OCI-LY1 (cell line): ENCODE data around the gene USH2A.

ENCODE experiments used
- EZH2 ChIP-seq: fragments of 200-600 bp; sonication (generic), shearing (Covaris generic); IDR thresholded peaks from 2 replicates; pipeline ENCODE4 v1.8.0; 2017; ENCODE audit warnings: borderline replicate concordance, mixed run types, mild to moderate bottlenecking, antibody characterized with exemption, low read length, moderate library complexity, mixed read lengths
- TF ChIP-seq, protein P1 (sequence below): fragments of 200-600 bp; sonication (generic), shearing (Covaris generic); IDR thresholded peaks from 2 replicates; pipeline ENCODE4 v1.5.1; 2017; ENCODE audit warnings: mild to moderate bottlenecking, antibody characterized with exemption, low read length, moderate library complexity, mixed read lengths

DNA sequence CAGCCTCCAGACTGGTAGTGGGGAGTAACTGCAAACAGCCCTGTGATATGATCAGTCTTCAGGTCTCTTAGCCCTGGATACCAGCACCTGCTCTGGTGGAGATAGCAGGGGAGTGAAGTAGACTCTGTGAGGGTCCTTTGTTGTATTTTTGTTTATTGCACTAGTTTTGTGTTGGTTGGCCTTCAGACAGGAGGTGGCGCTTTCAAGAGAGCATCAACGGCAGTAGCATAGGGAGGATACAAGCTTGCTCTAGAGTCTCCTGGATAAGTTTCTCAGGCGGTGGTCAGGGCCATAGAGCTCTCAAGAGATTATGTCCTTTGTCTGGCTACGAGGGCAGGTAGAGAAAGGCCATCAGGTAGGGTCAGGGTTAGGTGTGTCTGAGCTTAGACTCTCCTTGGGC is 116.4 kb downstream of the USH2A start:
- TF ChIP-seq, protein P1, sequence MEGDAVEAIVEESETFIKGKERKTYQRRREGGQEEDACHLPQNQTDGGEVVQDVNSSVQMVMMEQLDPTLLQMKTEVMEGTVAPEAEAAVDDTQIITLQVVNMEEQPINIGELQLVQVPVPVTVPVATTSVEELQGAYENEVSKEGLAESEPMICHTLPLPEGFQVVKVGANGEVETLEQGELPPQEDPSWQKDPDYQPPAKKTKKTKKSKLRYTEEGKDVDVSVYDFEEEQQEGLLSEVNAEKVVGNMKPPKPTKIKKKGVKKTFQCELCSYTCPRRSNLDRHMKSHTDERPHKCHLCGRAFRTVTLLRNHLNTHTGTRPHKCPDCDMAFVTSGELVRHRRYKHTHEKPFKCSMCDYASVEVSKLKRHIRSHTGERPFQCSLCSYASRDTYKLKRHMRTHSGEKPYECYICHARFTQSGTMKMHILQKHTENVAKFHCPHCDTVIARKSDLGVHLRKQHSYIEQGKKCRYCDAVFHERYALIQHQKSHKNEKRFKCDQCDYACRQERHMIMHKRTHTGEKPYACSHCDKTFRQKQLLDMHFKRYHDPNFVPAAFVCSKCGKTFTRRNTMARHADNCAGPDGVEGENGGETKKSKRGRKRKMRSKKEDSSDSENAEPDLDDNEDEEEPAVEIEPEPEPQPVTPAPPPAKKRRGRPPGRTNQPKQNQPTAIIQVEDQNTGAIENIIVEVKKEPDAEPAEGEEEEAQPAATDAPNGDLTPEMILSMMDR: peak; percentile 17; the same call in 1 of the 2 replicates
- TF ChIP-seq EZH2: no peak
